T1000 (cell line): Measurements from ENCODE around the gene COX6B2.
A peak's percentile ranks its signal among the peaks of the same experiment; 100 is the strongest.

ENCODE experiments used
- DNase-seq: peaks from one replicate; lab custom pipeline; 2025; ENCODE audit warnings: mixed read lengths; lab: John Stamatoyannopoulos, UW

The COX6B2 gene

DNA sequence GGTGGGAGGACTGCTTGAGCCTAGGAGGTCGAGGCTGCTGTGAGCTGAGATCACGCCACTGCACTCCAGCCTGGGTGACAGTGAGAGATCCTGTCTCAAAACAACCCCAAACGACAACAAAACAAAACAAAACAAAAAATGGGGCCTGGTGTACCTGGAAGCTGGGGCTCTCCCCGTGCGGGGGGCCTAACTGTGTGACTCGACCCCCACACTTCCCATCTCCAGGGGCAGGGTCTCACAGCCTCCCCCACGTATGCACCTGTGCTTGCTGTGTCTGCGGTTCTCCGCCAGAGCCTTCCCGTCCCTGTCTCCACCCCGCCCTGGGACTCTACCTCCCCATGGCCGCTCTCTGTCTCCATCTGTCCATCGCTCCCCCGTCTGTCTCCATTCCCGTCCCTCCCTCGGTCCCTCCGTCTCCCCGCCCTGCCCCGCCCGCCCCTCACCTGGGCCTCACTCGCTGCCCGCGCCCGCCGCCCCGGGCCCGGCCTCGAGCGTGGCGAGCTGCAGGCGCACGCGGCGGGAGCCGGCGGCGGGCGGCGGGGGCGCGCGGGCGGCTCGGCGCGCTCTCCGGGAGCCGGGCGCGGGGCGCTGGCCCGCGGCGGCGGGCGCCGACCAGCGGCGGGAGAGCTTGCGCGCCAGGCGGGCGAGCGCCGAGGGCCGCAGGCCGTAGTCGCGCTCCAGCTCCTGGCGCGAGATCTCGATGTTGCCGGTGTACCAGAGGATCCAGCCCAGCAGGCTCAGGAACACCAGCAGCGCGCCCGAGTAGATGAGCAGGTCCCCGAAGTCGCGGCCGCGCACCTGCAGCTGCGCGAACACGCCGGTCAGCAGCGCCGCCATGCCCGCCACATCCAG is 29.0 kb upstream of the COX6B2 start:
- peak; percentile 25 for DNase-seq

- no peak for DNase-seq
These were observed 28.1 kb upstream of the COX6B2 start for GRCh38 chr19:55382522-55383054.

DNA sequence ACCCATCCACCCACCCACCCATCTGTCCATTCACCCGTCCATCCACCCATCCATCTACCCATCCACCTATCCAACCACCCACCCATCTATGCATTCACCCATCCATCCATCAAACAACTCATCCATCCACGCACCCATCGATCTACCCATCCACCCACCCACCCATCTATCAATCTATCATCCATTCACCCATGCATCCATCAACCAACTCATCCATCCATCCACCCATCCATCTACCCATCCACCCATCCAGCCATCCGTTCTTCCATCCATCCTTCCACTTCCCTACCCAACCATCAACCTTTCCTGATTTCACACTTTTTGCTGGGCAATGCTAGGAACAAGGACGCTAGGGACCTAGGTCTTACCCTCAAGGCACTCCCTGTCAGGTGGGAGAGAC is 27.5 kb upstream of the COX6B2 start:
- no peak for DNase-seq

- DNase-seq = no peak
These were observed 24.7 kb upstream of the COX6B2 start for GRCh38 chr19:55379174-55379573.

DNA sequence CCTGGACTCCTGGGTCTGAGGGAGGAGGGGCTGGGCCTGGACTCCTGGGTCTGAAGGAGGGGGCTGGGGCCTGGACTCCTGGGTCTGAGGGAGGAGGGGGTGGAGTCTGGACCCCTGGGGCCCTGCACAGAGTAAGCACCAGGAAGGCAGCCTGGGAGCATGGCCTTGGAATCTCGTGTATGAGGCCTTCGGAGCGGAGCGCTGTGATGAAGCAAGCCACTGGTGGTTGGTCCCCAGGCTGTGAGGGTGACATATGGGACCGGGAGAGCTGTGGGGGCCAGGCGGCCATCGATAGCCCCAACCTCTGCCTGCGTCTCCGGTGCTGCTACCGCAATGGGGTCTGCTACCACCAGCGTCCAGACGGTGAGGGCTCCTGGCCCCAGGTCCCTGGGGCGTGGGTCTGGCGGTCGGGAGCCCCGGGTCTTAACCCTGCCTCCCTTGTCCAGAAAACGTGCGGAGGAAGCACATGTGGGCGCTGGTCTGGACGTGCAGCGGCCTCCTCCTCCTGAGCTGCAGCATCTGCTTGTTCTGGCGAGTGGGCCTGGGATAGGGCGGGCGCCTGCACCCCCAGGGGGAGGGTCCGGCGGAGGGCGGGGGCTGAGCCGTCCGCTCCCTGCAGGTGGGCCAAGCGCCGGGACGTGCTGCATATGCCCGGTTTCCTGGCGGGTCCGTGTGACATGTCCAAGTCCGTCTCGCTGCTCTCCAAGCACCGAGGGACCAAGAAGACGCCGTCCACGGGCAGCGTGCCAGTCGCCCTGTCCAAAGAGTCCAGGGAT is 23.0 kb upstream of the COX6B2 start:
- no peak for DNase-seq

DNA sequence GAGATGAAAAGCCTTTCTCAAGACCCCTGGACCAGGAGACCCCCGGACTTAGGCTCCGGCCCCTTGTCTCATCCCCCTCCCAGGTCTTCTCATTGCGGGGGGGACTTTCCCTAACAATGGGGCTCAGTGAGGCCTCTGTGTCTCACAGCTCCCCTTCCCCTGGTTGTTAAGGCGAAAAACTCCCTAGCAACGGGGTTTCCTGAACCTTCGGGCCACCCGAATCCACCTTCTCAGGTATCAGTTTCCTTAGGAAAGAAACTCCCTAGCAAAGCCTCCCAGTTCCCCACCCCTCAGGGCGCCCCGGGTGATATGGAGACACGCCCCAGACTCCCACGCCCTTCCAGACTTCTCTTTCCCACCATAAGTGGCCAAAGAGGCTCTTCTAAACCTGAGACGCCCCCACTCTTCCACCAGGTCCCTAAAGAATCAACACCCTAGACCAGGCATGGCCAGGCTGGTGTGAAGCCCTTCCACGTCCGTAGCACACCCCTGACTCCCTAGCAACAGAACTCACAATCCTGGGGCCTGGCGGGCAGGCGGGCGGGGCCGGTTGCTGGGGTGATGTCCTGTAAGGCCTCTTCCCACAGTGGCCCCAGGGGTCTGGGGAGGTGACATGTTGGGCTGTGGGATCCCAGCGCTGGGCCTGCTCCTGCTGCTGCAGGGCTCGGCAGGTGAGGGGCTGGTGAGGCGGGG is 21.9 kb upstream of the COX6B2 start, which contains the start of gene TMEM190:
Gene TMEM190, plus strand, starts transcription at position 586 of the 693 bp plus-strand sequence. Its CDS starts 28 bp downstream, at position 614.
- no peak for DNase-seq

GRCh38 chr19:55373993-55374757 is 19.7 kb upstream of the COX6B2 start:
- peak; percentile 34 for DNase-seq

GRCh38 chr19:55373306-55373992 is 18.9 kb upstream of the COX6B2 start:
- no peak for DNase-seq

DNA sequence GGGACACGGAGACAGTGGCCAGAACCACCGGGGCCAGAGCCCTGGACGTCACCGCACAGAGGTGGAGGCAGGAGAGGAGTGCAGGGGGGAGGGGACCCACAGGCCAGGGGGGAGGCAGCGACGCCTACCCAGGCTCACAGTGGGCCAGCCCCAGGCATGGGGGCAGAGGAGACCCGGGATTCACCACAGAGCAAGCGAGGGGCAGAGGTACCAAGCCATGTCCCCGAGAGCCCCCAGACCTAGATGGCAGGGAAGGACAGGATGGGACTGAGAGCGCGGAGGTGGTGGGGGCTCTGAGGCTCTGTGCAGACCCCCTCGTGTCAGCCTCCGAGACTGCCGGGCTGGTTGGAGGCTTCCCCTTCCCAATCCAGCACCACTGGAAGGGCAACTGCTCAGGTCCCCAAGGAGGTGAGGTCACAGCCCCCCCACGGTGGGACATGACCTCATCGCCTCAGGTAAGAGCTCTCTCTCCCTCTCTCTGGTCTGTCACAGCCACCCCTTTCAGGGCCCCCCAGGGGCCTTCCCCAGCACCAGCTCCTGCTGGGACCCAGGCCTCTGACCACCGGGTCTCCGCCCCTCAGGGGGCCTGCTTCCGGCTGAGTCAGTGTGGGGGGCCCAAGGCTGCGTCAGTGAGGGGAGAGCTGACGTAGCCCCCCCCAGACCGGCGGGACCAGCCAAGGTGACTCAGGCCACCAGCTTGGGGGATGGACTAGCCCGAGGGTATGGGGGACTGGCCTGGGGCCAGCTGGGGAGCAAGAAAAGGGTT is 18.0 kb upstream of the COX6B2 start:
- peak; percentile 84 for DNase-seq

GRCh38 chr19:55370305-55370988 is 15.9 kb upstream of the COX6B2 start, which contains the start of gene IL11:
Gene IL11 (minus strand): TSS chr19:55370463. CDS start chr19:55370310, 153 bp downstream.
- peak; percentile 68 for DNase-seq

GRCh38 chr19:55369653-55370304 is 15.3 kb upstream of the COX6B2 start:
- DNase-seq = peak; percentile 66

DNA sequence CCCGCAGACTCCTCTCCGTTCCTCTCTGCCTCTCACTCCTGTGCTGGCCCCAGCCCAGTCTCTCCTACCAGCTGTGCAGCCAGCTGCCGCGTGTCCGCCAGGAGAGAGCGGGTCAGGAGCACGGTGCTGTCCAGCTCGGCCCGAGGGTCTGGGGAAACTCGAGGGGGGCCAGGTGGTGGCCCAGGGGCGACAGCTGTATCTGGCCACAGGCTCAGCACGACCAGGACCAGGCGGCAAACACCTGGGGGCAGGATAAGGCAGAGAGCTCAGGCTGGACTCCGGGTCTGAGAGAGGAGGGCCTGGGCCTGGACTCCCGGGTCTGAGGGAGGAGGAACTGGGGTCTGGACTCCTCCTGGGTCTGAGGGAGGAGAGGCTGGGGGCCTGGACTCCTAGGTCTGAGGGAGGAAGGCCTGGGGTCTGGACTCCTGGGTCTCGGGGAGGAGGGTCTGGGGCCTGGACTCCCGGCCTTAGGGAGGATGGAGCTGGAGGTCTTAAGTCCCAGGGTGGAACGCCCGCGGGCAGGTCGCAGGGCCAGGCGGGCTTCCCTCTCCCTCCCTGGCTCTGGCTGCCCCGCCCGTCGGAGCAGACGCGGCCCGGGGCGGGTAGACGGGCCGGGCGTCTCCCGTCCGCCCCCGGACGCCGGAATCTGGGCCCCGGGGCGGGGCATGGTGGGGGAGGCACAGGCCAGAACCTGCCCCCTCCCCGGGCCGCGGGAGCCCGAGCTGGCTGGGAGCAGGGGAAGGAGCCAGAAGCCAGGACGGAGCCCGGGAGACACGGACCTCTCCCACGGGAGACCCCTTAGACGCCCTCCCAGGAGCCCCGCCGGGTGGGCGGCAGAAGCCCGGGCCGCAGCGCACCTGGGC is 14.4 kb upstream of the COX6B2 start:
- no peak for DNase-seq

GRCh38 chr19:55368106-55368505 is 13.6 kb upstream of the COX6B2 start:
- DNase-seq = no peak

GRCh38 chr19:55366790-55367189 is 12.3 kb upstream of the COX6B2 start:
- no peak for DNase-seq

DNA sequence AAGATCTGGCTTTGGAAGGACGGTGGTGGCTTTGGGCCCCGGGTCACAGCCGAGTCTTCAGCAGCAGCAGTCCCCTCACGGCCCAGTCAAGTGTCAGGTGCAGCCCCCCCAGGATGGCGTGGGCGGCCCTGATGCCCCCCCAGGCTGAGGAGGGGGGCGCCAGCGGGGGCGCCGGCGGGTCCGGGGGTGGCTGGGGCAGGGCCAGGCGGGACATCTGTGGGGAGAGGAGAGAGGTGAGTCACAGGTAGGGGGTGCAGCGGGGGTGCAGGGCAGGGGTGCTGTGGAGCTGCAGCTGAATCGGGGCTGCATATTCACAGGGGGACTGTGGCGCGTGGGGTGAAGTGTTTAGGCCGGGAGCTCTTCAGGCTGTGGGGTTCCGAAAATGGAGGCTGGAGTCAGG is 11.4 kb upstream of the COX6B2 start:
- no peak for DNase-seq

DNA sequence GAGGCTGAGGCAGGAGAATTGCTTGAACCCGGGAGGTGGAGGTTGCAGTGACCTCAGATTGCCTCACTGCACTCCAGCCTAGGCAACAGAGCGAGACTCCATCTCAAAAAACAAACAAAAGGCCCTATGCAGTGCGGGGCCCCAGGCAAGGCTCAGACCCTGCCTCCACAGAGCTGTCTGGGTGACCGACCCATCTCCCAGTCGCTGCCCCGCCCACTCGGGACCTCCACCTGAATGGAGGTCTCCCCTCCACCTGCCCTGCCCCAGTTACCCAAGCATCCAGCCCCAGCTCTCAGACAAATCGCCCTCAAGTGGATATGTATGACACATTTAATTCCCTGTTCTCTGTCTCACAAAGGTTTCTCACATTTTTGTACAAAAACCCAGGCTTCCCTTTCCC is 10.7 kb upstream of the COX6B2 start:
- no peak for DNase-seq

DNA sequence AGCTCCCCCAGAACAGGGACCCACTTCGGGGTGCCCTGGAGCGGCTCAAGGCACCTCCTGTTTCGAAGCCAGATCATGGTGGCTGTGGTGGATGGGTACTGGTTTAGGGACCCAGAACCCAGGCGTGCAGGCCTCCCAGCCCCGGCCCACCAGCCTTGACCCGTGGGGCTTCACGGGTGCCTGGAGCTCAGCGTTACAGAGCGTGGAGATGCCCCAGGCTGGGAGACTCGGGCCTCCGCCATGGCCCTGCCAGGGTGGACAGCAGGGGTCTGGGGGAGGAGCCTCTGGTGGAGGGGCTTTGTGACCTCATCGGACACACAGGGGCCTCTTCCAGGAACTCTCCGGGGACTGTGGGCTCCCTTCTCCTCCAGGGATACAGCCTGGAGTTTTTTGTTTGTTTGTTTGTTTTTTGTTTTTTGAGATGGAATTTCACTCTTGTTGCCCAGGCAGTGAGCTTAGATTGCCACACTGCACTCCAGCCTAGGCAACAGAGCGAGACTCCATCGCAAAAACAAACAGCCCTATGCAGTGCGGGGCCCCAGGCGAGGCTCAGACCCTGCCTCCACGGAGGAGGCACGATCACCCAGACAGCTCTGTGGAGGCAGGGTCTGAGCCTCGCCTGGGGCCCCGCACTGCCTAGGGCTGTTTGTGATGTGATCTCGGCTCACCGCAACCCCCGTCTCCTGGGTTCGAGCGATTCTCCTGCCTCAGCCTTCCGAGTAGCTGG is 8.6 kb upstream of the COX6B2 start, which contains the start of gene GARIN5B:
Gene GARIN5B, minus strand, starts transcription at position 271 of the 727 bp plus-strand sequence. Its CDS starts 194 bp downstream, at position 77.
- no peak for DNase-seq
